ENCODE results near the gene ANKRD23.

The ANKRD23 gene

DNA sequence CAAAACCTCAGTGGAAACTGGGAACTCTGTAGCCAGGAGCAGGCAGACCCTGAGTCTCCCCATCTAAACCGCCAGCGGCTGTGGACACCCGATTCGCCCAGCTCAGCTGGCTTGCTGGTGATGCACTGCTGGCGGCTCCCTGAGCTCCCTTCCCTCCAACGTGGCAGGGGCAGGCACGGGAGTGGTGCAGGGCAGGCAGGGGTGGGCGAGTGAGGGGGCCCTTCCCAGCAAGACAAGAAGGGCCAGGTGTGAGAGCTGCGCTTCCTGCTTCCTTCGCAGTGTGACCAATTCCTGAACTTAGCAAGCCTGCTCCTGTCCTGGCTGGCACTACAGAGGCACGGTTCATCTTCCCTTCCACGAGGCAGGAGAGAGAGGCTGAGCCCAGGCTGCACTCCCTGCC is 38.4 kb upstream of the ANKRD23 start:
- peak overlapping the region; percentile 45 for H3K27ac ChIP-seq
- POLR2A ChIA-PET (ENCODE audit: low non-redundant PET) = interaction anchor here (1.0 kb wide), 1 partner anchor 44 kb away, joined by 3 read pairs; no protein-coding TSS in a partner anchor
- CTCF ChIA-PET = interaction anchor here (0.6 kb wide), 1 partner anchor 783 kb away, joined by 5 read pairs; no protein-coding TSS in a partner anchor
- TF ChIP-seq, protein P1, sequence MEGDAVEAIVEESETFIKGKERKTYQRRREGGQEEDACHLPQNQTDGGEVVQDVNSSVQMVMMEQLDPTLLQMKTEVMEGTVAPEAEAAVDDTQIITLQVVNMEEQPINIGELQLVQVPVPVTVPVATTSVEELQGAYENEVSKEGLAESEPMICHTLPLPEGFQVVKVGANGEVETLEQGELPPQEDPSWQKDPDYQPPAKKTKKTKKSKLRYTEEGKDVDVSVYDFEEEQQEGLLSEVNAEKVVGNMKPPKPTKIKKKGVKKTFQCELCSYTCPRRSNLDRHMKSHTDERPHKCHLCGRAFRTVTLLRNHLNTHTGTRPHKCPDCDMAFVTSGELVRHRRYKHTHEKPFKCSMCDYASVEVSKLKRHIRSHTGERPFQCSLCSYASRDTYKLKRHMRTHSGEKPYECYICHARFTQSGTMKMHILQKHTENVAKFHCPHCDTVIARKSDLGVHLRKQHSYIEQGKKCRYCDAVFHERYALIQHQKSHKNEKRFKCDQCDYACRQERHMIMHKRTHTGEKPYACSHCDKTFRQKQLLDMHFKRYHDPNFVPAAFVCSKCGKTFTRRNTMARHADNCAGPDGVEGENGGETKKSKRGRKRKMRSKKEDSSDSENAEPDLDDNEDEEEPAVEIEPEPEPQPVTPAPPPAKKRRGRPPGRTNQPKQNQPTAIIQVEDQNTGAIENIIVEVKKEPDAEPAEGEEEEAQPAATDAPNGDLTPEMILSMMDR (conservative IDR thresholded peaks at IDR 0.05; ENCODE audit: low read depth) = no peak
- no peak for DNase-seq (ENCODE audit: low spot score)

DNA sequence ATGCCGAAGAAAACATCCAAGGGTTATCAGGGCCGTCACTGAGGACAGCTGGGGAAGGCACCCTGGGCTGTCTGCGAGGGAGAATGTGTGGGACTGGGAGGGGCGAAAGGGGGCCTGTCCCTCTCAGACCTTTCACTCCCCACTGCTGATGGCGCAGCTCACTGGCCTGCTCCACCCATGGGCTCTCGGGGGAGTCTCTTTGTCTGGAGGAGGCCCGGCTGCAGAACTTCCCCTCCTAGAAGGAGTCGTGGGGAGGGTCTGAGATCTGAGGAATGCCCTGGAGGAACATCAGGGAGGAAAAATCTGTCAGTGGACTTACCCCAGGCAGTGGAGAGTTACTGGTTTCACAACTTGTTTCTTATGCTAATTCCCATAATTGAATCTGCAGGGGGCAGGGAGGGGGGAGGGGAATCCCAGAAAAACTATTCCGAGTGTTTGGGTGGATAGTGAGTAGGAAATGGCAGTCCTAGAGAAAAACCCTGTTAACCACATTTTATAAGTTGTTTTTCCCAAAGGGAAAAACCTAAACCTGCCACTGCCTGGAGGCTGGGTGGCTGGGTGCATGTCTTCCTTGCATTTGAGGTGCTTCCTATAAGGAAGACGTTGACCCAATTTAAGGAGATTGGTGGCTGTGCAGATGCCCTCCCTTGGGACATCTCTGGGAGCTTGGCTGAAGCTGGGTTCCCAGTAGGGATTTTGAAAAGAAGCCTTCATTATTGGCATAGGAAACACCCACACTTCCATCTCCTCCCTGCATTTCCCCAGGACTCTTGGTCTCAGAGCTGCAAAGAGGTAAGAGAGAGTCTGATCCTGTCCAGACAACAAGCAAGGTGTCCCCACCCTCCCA is 37.8 kb upstream of the ANKRD23 start:
- CTCF ChIA-PET = no interaction called here
- peak overlapping the region; percentile 45 for H3K27ac ChIP-seq
- no peak for DNase-seq (ENCODE audit: low spot score)

DNA sequence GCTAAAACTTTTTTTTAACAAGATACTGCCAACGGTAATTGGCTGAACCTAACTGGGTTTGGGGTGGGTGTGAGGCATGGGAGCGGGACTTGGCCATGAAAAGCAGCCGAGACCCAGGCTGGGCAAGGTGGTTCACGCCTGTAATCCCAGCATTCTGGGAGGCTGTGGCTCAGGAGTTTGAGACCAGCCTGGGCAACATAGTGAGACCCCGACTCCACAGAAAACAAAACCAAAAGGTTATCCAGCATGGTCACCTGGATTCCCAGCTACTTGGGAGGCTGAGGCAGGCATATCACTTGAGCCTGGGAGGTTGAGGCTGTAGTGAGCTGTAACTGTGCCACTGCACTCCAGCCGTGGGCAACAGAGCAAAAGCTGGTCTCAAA is 37.1 kb upstream of the ANKRD23 start:
- H3K27ac ChIP-seq = no peak overlapping the region
- TF ChIP-seq, protein P1 (conservative IDR thresholded peaks at IDR 0.05; ENCODE audit: low read depth) = no peak
- ChIA-PET POLR2A (ENCODE audit: low non-redundant PET) (no interaction called here), CTCF (interaction anchor here (1.0 kb wide), 1 partner anchor 12 kb away, joined by 3 read pairs; no protein-coding TSS in a partner anchor)
- no peak for DNase-seq (ENCODE audit: low spot score)

More for the DNA sequence above, 37.8 kb upstream of the ANKRD23 start:
- POLR2A ChIA-PET (ENCODE audit: low non-redundant PET) = interaction anchor here (1.0 kb wide), 1 partner anchor 45 kb away, joined by 3 read pairs; no protein-coding TSS in a partner anchor
- TF ChIP-seq, protein P1 (conservative IDR thresholded peaks at IDR 0.05; ENCODE audit: low read depth) = no peak

DNA sequence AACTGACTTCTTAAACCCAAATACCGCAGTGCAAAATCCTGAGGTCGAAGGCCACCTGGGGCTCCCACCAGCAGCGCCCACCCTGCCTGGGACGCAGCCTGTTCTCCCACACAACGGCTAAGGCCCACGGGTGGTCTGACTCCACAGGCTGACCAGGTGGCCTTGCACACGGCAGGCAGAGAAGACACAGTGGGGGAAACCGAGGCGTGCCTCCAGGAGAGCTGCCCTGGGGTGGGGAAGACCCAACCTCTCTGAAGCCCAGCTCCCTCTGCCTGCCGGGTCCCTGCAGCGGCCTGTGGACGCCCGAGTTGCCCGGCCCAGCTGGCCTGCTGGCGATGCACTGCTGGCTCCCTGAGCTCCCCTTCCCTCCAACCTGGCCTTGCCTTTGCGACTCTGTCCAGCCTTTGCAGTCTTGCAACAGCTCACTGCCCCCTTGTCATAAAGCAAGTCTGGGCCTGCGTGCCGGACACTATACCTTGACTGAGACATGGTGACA is 35.8 kb upstream of the ANKRD23 start:
- ChIA-PET CTCF (interaction anchor here (0.6 to 0.7 kb wide), 4 partner anchors 15 to 559 kb away, joined by 3 to 6 read pairs (median 3); no protein-coding TSS in a partner anchor), POLR2A (ENCODE audit: low non-redundant PET) (no interaction called here)
- DNase-seq (ENCODE audit: low spot score) = no peak
- no peak overlapping the region for H3K27ac ChIP-seq
- TF ChIP-seq, protein P1 (conservative IDR thresholded peaks at IDR 0.05; ENCODE audit: low read depth) = no peak

GRCh38 chr2:96878796-96879544 is 35.1 kb upstream of the ANKRD23 start:
- no peak overlapping the region for H3K27ac ChIP-seq
- ChIA-PET POLR2A (ENCODE audit: low non-redundant PET) (no interaction called here), CTCF (interaction anchor here (0.6 kb wide), 3 partner anchors 72 to 558 kb away, joined by 3 read pairs; no protein-coding TSS in a partner anchor)
- TF ChIP-seq, protein P1 (conservative IDR thresholded peaks at IDR 0.05; ENCODE audit: low read depth) = no peak
- no peak for DNase-seq (ENCODE audit: low spot score)

GRCh38 chr2:96878171-96878570 is 34.4 kb upstream of the ANKRD23 start:
- H3K27ac ChIP-seq = no peak overlapping the region
- no peak for DNase-seq (ENCODE audit: low spot score)
- CTCF ChIA-PET = no interaction called here
- POLR2A ChIA-PET (ENCODE audit: low non-redundant PET) = no interaction called here
- TF ChIP-seq, protein P1 (conservative IDR thresholded peaks at IDR 0.05; ENCODE audit: low read depth) = no peak
